ENCODE measurements around the gene PRIM2. TPM values are rescaled to one million over a fixed set of nuclear protein-coding genes. Genes with fewer than 3 reads are reported as not detected.
"Not testable (repeated sequence)": the region's sequence is repeated elsewhere in the genome, so short reads cannot be mapped to it uniquely, and the experiment has no call there.

Gene PRIM2
- total and polyA plus RNA-seq, 2 experiments from 2014 or later, result 45.5 to 75.2 TPM

GRCh38 chr6:57475656-57476055 lies 158.2 kb downstream of the PRIM2 start:
- not testable (repeated sequence) for H4K20me1 ChIP-seq (replicated peaks; ENCODE audit: insufficient read depth); H3K4me3 Mint-ChIP-seq; H3K4me3 ChIP-seq; H3F3A ChIP-seq (replicated peaks; ENCODE audit: low read depth); DNase-seq (ENCODE audit: low spot score); H3K27ac Mint-ChIP-seq; H3K9me3 Mint-ChIP-seq; H3K36me3 Mint-ChIP-seq (ENCODE audit: low read depth); ATAC-seq; H3K27me3 Mint-ChIP-seq (ENCODE audit: insufficient read depth, low read depth, poor library complexity); H3K36me3 ChIP-seq (ENCODE audit: insufficient read depth); H3K4me2 ChIP-seq; H3K9me2 ChIP-seq (ENCODE audit: insufficient read depth); H3K27me3 ChIP-seq (ENCODE audit: insufficient read depth); H2AFZ ChIP-seq; H3K27ac ChIP-seq (ENCODE audit: low read depth)
- peaks cover 21% of the 10 kb centered on the region for H3K79me2 ChIP-seq (replicated peaks; ENCODE audit: insufficient read depth)
- peaks cover 38% of the 10 kb centered on the region for H3K4me1 Mint-ChIP-seq
- H3K4me1 ChIP-seq (ENCODE audit: insufficient read depth), result peaks cover 40% of the 10 kb centered on the region

DNA sequence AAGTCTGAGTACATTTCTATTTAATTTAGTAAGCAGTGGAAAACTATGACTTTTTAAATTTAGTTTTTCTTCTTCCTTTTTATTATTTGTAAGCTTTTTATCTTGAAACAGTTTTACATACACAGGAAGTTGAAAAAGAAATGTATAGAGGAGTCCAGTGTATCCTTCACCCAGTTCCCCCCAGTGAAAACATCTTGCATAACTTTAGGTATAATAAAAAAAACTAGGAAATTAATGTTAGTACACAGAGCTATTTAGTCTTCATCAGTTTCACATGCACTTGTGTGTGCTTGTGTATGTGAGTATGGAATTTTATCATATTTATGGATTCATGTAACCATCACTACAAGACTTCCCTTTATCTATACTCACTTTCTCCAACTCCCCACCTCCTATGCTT lies 162.8 kb downstream of the PRIM2 start:
- not testable (repeated sequence) for H4K20me1 ChIP-seq (replicated peaks; ENCODE audit: insufficient read depth); H3K27ac ChIP-seq (ENCODE audit: low read depth); ATAC-seq; H3K4me3 ChIP-seq; H3K27me3 ChIP-seq (ENCODE audit: insufficient read depth); H3K27ac Mint-ChIP-seq; H3K4me2 ChIP-seq; H3K27me3 Mint-ChIP-seq (ENCODE audit: insufficient read depth, low read depth, poor library complexity); H3K9me3 Mint-ChIP-seq; H3K36me3 Mint-ChIP-seq (ENCODE audit: low read depth); H3F3A ChIP-seq (replicated peaks; ENCODE audit: low read depth); H3K9me2 ChIP-seq (ENCODE audit: insufficient read depth); DNase-seq (ENCODE audit: low spot score); H2AFZ ChIP-seq; H3K36me3 ChIP-seq (ENCODE audit: insufficient read depth); H3K4me3 Mint-ChIP-seq
- Histone ChIP-seq H3K4me1 (ENCODE audit: insufficient read depth) (peaks cover 20% of the 10 kb centered on the region), H3K79me2 (replicated peaks; ENCODE audit: insufficient read depth) (peaks cover 35% of the 10 kb centered on the region)
- H3K4me1 Mint-ChIP-seq, result peaks cover 17% of the 10 kb centered on the region

DNA sequence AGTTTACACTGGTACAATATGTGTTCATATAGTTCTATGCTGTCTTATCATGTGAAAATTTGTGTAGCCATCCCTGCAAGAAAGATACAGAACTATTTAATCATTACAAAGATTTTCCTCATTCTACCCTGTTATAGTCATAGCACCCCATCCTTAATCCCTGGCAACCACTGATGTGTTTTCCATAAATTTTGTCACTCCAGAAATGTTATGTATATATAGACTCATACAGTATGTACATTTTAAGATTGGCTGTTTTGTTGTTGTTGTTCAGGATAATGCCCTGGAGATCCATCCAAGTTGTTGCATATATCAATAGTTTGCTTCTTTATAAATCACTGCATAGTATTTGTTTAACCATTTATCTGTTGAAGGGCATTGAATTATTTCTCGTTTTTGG lies 163.7 kb downstream of the PRIM2 start:
- ATAC-seq, H3K4me3 Mint-ChIP-seq: not testable (repeated sequence)

DNA sequence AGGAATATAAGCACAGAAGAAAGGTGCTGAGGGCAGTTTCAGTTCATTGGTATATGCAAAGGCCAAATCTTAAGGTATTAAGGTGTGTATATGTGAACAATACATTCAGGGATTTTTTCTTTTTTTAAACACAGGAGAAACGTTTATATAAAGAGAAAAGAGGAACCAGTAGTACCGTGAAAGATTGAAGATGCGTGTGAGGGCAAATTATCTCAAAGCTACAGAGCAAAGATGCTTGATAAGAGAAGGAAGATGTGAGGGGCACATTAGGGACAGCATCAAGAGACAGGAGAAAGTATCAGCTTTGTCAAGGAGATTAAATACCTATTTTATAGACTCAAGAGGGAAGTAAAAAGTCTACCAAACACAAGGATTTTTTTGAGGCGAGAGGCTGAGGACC lies 165.0 kb downstream of the PRIM2 start:
- not testable (repeated sequence) for H3K36me3 ChIP-seq (ENCODE audit: insufficient read depth); H4K20me1 ChIP-seq (replicated peaks; ENCODE audit: insufficient read depth); ATAC-seq; H3K27ac ChIP-seq (ENCODE audit: low read depth); H3K27ac Mint-ChIP-seq; H3K9me2 ChIP-seq (ENCODE audit: insufficient read depth); DNase-seq (ENCODE audit: low spot score); H3K36me3 Mint-ChIP-seq (ENCODE audit: low read depth); H3K9me3 Mint-ChIP-seq; H3K27me3 Mint-ChIP-seq (ENCODE audit: insufficient read depth, low read depth, poor library complexity); H3K27me3 ChIP-seq (ENCODE audit: insufficient read depth); H3K4me2 ChIP-seq; H2AFZ ChIP-seq; H3K4me3 Mint-ChIP-seq; H3F3A ChIP-seq (replicated peaks; ENCODE audit: low read depth); H3K4me3 ChIP-seq
- H3K4me1 Mint-ChIP-seq, result peaks cover 21% of the 10 kb centered on the region
- peaks cover 20% of the 10 kb centered on the region for H3K4me1 ChIP-seq (ENCODE audit: insufficient read depth)
- H3K79me2 ChIP-seq (replicated peaks; ENCODE audit: insufficient read depth), result peaks cover 35% of the 10 kb centered on the region

More for the DNA sequence above, 163.7 kb downstream of the PRIM2 start:
- H4K20me1 ChIP-seq (replicated peaks; ENCODE audit: insufficient read depth); DNase-seq (ENCODE audit: low spot score); H3F3A ChIP-seq (replicated peaks; ENCODE audit: low read depth); H3K9me3 Mint-ChIP-seq; H2AFZ ChIP-seq; H3K36me3 Mint-ChIP-seq (ENCODE audit: low read depth); H3K27me3 Mint-ChIP-seq (ENCODE audit: insufficient read depth, low read depth, poor library complexity); H3K4me3 ChIP-seq; H3K27ac Mint-ChIP-seq; H3K27ac ChIP-seq (ENCODE audit: low read depth); H3K36me3 ChIP-seq (ENCODE audit: insufficient read depth); H3K4me2 ChIP-seq; H3K27me3 ChIP-seq (ENCODE audit: insufficient read depth); H3K9me2 ChIP-seq (ENCODE audit: insufficient read depth): not testable (repeated sequence)
- H3K4me1 Mint-ChIP-seq, result peaks cover 21% of the 10 kb centered on the region
- peaks cover 20% of the 10 kb centered on the region for H3K4me1 ChIP-seq (ENCODE audit: insufficient read depth)
- H3K79me2 ChIP-seq (replicated peaks; ENCODE audit: insufficient read depth), result peaks cover 35% of the 10 kb centered on the region

GRCh38 chr6:57486494-57487081 lies 169.2 kb downstream of the PRIM2 start:
- H3K4me3 ChIP-seq; H3F3A ChIP-seq (replicated peaks; ENCODE audit: low read depth); ATAC-seq; H3K9me3 Mint-ChIP-seq; H3K27ac ChIP-seq (ENCODE audit: low read depth); H2AFZ ChIP-seq; H4K20me1 ChIP-seq (replicated peaks; ENCODE audit: insufficient read depth); H3K27me3 ChIP-seq (ENCODE audit: insufficient read depth); H3K4me2 ChIP-seq; H3K36me3 Mint-ChIP-seq (ENCODE audit: low read depth); H3K27me3 Mint-ChIP-seq (ENCODE audit: insufficient read depth, low read depth, poor library complexity); H3K79me2 ChIP-seq (replicated peaks; ENCODE audit: insufficient read depth); H3K27ac Mint-ChIP-seq; DNase-seq (ENCODE audit: low spot score); H3K36me3 ChIP-seq (ENCODE audit: insufficient read depth); H3K9me2 ChIP-seq (ENCODE audit: insufficient read depth); H3K4me3 Mint-ChIP-seq: not testable (repeated sequence)
- peaks cover 47% of the 10 kb centered on the region for H3K4me1 Mint-ChIP-seq
- peaks cover 36% of the 10 kb centered on the region for H3K4me1 ChIP-seq (ENCODE audit: insufficient read depth)

DNA sequence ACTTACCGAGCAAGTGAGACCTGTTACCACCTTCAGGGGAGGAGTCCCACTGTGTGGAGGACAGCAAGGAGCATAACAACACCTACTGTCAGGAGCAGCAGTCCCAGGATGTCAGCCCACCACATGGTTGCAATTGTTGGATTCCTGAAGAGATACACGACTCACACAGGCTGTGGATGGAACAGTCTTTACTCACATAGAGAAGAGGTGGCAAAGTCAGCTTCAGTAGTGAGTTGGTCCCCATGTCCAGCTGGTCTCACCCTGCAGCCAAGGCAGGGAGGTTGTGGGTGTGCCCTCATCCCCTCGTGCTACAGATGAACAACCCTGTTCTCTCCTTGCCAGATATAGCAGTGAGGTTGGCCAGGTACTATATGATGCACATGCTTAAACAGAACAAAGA lies 171.1 kb downstream of the PRIM2 start:
- H3K4me3 Mint-ChIP-seq; H4K20me1 ChIP-seq (replicated peaks; ENCODE audit: insufficient read depth); H2AFZ ChIP-seq; H3K27me3 ChIP-seq (ENCODE audit: insufficient read depth); H3K27me3 Mint-ChIP-seq (ENCODE audit: insufficient read depth, low read depth, poor library complexity); H3K36me3 Mint-ChIP-seq (ENCODE audit: low read depth); H3K9me2 ChIP-seq (ENCODE audit: insufficient read depth); H3F3A ChIP-seq (replicated peaks; ENCODE audit: low read depth); H3K4me2 ChIP-seq; H3K9me3 Mint-ChIP-seq; H3K79me2 ChIP-seq (replicated peaks; ENCODE audit: insufficient read depth); H3K36me3 ChIP-seq (ENCODE audit: insufficient read depth); H3K27ac ChIP-seq (ENCODE audit: low read depth); H3K4me3 ChIP-seq; DNase-seq (ENCODE audit: low spot score): not testable (repeated sequence)
- 0 out of 2 replicates have a peak overlapping the region, but pooled peaks have one; percentile 48 for H3K27ac Mint-ChIP-seq
- ATAC-seq, result peak; percentile 21
- H3K4me1 ChIP-seq (ENCODE audit: insufficient read depth), result peaks cover 42% of the 10 kb centered on the region
- H3K4me1 Mint-ChIP-seq, result peaks cover 43% of the 10 kb centered on the region

GRCh38 chr6:57489887-57490286 lies 172.5 kb downstream of the PRIM2 start:
- Mint-ChIP-seq H3K27ac (peak overlapping the region; percentile 50; the same call in 1 of the 2 replicates), H3K4me1 (peaks cover 51% of the 10 kb centered on the region)
- peaks cover 48% of the 10 kb centered on the region for H3K4me1 ChIP-seq (ENCODE audit: insufficient read depth)
- H3K36me3 Mint-ChIP-seq (ENCODE audit: low read depth); H3F3A ChIP-seq (replicated peaks; ENCODE audit: low read depth); H3K4me3 ChIP-seq; H3K9me3 Mint-ChIP-seq; H3K4me3 Mint-ChIP-seq; H3K27me3 Mint-ChIP-seq (ENCODE audit: insufficient read depth, low read depth, poor library complexity); H3K79me2 ChIP-seq (replicated peaks; ENCODE audit: insufficient read depth); H3K9me2 ChIP-seq (ENCODE audit: insufficient read depth); H2AFZ ChIP-seq; H3K27me3 ChIP-seq (ENCODE audit: insufficient read depth); H4K20me1 ChIP-seq (replicated peaks; ENCODE audit: insufficient read depth); H3K36me3 ChIP-seq (ENCODE audit: insufficient read depth): not testable (repeated sequence)
- DNase-seq (ENCODE audit: low spot score) (peak; percentile 51), ATAC-seq (peak; percentile 95)
- peak overlapping the region; percentile 24; the same call in 1 of the 2 replicates for H3K27ac ChIP-seq (ENCODE audit: low read depth)
- H3K4me2 ChIP-seq, result 0 out of 2 replicates have a peak overlapping the region, but pooled peaks have one; percentile 23

Measured in GM23338 (cell line).